ENCODE results near the gene INTS3. TPM values are rescaled to one million over a fixed set of nuclear protein-coding genes. Genes with fewer than 3 reads are reported as not detected.
"Not testable (repeated sequence)": the region's sequence is repeated elsewhere in the genome, so short reads cannot be mapped to it uniquely, and the experiment has no call there.

INTS3 gene
- total RNA-seq, 2 experiments from 2014 or later, result 39.3 to 40.4 TPM

DNA sequence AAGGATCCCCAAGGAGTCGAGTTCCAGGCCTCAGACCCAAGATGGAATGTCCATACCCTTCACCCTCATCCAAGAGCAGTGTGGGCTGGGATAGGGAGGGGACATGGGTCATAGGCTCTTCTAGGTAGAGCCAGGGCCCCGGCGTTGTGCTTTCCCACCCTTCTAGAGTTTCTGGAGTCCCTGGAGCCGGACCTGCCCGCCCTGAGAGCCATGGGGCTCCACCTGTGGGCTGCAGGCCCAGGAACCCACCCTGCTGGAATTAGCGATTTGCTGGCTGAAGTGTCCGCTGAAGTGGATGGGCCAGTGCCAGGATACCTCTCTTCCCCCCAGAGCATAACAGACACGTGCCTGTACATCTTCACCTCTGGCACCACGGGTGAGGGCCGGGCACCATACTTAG, 48.5 kb downstream of the INTS3 start:
- CTCF ChIA-PET, result interaction anchor here (1.3 to 1.7 kb wide), 3 partner anchors 21 to 210 kb away, joined by 3 to 6 read pairs (median 6); partner anchors contain the start of gene RAB13
- Mint-ChIP-seq H3K4me3 (peak overlapping the region; percentile 69), H3K4me1 (ENCODE audit: low read depth) (peaks cover 9% of the 10 kb centered on the region), H3K9me3 (no peaks in the 10 kb centered on the region), H3K27me3 (ENCODE audit: low read depth) (no peaks in the 10 kb centered on the region), H3K36me3 (ENCODE audit: low read depth) (peaks cover under 1% of the 10 kb centered on the region), H3K27ac (no peak overlapping the region)
- intact Hi-C loops (cut with micrococcal nuclease), result loop anchor here (1.0 to 10.0 kb wide), 2 partner anchors 99 to 422 kb away; partner anchors contain the start of gene S100A9
- DNase-seq, result no peak

GRCh38 chr1:153776845-153777370, 49.1 kb downstream of the INTS3 start:
- peaks cover 9% of the 10 kb centered on the region for H3K4me1 Mint-ChIP-seq (ENCODE audit: low read depth)
- H3K9me3 Mint-ChIP-seq, result no peaks in the 10 kb centered on the region
- H3K27ac Mint-ChIP-seq, result no peak overlapping the region
- intact Hi-C loops (cut with micrococcal nuclease), result loop anchor here (1.0 to 10.0 kb wide), 2 partner anchors 100 to 422 kb away; partner anchors contain the start of gene S100A9
- H3K36me3 Mint-ChIP-seq (ENCODE audit: low read depth), result no peaks in the 10 kb centered on the region
- no peak for DNase-seq
- no peaks in the 10 kb centered on the region for H3K27me3 Mint-ChIP-seq (ENCODE audit: low read depth)
- CTCF ChIA-PET, result interaction anchor here (1.5 kb wide), 1 partner anchor 210 kb away, joined by 6 read pairs; the partner anchor contains the start of gene RAB13
- peak overlapping the region; percentile 23 for H3K4me3 Mint-ChIP-seq

DNA sequence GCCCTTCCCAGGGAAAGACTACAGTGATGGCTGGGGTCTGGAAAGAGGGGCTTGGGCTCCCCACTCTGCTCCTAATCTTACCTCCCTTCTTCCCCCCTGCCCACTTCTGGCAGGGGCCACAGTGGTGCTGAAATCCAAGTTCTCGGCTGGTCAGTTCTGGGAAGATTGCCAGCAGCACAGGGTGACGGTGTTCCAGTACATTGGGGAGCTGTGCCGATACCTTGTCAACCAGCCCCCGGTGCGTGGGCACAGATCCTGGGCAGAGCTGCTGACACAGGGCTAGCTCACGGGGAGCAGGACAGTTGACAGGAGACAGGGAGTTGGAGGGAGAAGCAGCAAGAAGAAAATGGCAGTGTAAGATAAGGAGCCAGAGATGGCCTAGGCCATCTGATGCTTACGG, 49.8 kb downstream of the INTS3 start:
- intact Hi-C loops (cut with micrococcal nuclease), result loop anchor here (10.0 kb wide), 1 partner anchor 423 kb away; the partner anchor contains the start of gene S100A9
- DNase-seq, result no peak
- H3K36me3 Mint-ChIP-seq (ENCODE audit: low read depth), result no peaks in the 10 kb centered on the region
- no peaks in the 10 kb centered on the region for H3K9me3 Mint-ChIP-seq
- H3K27ac Mint-ChIP-seq, result no peak overlapping the region
- CTCF ChIA-PET, result no interaction called here
- H3K4me1 Mint-ChIP-seq (ENCODE audit: low read depth), result peaks cover 9% of the 10 kb centered on the region
- H3K4me3 Mint-ChIP-seq, result no peak overlapping the region
- no peaks in the 10 kb centered on the region for H3K27me3 Mint-ChIP-seq (ENCODE audit: low read depth)

DNA sequence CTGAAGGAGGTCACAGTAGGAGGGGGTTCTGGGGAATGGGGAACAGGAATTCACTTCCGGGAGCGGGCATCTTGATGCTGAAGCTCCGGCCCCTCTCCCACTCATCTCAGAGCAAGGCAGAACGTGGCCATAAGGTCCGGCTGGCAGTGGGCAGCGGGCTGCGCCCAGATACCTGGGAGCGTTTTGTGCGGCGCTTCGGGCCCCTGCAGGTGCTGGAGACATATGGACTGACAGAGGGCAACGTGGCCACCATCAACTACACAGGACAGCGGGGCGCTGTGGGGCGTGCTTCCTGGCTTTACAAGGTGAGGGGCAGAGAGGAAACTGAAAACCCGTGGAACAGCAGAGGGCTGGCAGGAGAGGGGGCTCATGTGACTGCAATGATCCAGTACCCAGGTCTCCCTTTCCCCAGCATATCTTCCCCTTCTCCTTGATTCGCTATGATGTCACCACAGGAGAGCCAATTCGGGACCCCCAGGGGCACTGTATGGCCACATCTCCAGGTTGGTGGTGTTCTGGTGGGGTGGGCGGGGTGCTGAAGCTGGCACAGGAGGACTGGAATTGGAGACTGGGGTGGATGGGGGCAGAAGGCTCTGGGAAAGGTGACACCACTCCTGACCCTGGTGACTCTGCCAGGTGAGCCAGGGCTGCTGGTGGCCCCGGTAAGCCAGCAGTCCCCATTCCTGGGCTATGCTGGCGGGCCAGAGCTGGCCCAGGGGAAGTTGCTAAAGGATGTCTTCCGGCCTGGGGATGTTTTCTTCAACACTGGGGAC, 50.4 kb downstream of the INTS3 start:
- H3K4me1 Mint-ChIP-seq (ENCODE audit: low read depth), result peaks cover 10% of the 10 kb centered on the region
- no peak overlapping the region for H3K27ac Mint-ChIP-seq
- no peaks in the 10 kb centered on the region for H3K9me3 Mint-ChIP-seq
- intact Hi-C loops (cut with micrococcal nuclease), result loop anchor here (10.0 kb wide), 1 partner anchor 423 kb away; the partner anchor contains the start of gene S100A9
- DNase-seq, result no peak
- no peaks in the 10 kb centered on the region for H3K27me3 Mint-ChIP-seq (ENCODE audit: low read depth)
- H3K4me3 Mint-ChIP-seq, result no peak overlapping the region
- CTCF ChIA-PET, result no interaction called here
- no peaks in the 10 kb centered on the region for H3K36me3 Mint-ChIP-seq (ENCODE audit: low read depth)

- intact Hi-C loops (cut with micrococcal nuclease), result loop anchor here (10.0 kb wide), 1 partner anchor 424 kb away; the partner anchor contains the start of gene S100A9
- no peaks in the 10 kb centered on the region for H3K36me3 Mint-ChIP-seq (ENCODE audit: low read depth)
- H3K27ac Mint-ChIP-seq, result no peak overlapping the region
- DNase-seq, result no peak
- no peaks in the 10 kb centered on the region for H3K9me3 Mint-ChIP-seq
- peaks cover 14% of the 10 kb centered on the region for H3K4me1 Mint-ChIP-seq (ENCODE audit: low read depth)
- no peak overlapping the region for H3K4me3 Mint-ChIP-seq
- CTCF ChIA-PET, result interaction anchor here (0.8 kb wide), 1 partner anchor 28 kb away, joined by 3 read pairs; no protein-coding TSS in a partner anchor
- H3K27me3 Mint-ChIP-seq (ENCODE audit: low read depth), result no peaks in the 10 kb centered on the region
Observed at GRCh38 chr1:153778824-153779519, 51.1 kb downstream of the INTS3 start.

GRCh38 chr1:153779781-153780541, 52.1 kb downstream of the INTS3 start:
- CTCF ChIA-PET, result interaction anchor here (0.8 kb wide), 1 partner anchor 29 kb away, joined by 3 read pairs; no protein-coding TSS in a partner anchor
- no peaks in the 10 kb centered on the region for H3K27me3 Mint-ChIP-seq (ENCODE audit: low read depth)
- intact Hi-C loops (cut with micrococcal nuclease), result loop anchor here (10.0 kb wide), 1 partner anchor 425 kb away; the partner anchor contains the start of gene S100A9
- H3K36me3 Mint-ChIP-seq (ENCODE audit: low read depth), result no peaks in the 10 kb centered on the region
- DNase-seq, result no peak
- H3K27ac Mint-ChIP-seq, result no peak overlapping the region
- no peak overlapping the region for H3K4me3 Mint-ChIP-seq
- H3K9me3 Mint-ChIP-seq, result no peaks in the 10 kb centered on the region
- H3K4me1 Mint-ChIP-seq (ENCODE audit: low read depth), result peaks cover 11% of the 10 kb centered on the region

DNA sequence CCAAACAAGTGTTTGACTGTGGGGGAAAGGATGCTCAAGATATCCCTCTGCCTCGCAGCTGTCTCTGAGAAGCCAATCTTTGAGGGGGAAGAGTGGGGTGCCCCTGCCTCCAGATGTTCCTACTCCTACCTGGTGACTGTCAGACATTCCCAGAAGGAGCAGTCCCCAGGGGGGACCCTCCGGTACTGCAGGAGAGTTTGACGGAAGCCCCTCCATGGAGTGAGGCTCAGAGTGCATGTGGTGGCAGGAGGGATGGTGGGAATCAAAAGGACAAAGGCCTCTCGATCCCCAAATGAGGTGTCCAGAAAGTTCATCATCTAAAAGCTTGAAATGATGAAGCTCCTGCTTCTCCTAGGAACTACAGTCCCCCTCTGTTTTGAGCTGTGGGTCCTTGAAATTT, 52.7 kb downstream of the INTS3 start:
- DNase-seq, result no peak
- no peaks in the 10 kb centered on the region for H3K36me3 Mint-ChIP-seq (ENCODE audit: low read depth)
- intact Hi-C loops (cut with micrococcal nuclease), result no loop called here
- CTCF ChIA-PET, result interaction anchor here (0.7 to 1.2 kb wide), 2 partner anchors 9 to 212 kb away, joined by 3 read pairs; no protein-coding TSS in a partner anchor
- peaks cover 11% of the 10 kb centered on the region for H3K4me1 Mint-ChIP-seq (ENCODE audit: low read depth)
- H3K27me3 Mint-ChIP-seq (ENCODE audit: low read depth), result no peaks in the 10 kb centered on the region
- no peaks in the 10 kb centered on the region for H3K9me3 Mint-ChIP-seq
- no peak overlapping the region for H3K27ac Mint-ChIP-seq
- no peak overlapping the region for H3K4me3 Mint-ChIP-seq

DNA sequence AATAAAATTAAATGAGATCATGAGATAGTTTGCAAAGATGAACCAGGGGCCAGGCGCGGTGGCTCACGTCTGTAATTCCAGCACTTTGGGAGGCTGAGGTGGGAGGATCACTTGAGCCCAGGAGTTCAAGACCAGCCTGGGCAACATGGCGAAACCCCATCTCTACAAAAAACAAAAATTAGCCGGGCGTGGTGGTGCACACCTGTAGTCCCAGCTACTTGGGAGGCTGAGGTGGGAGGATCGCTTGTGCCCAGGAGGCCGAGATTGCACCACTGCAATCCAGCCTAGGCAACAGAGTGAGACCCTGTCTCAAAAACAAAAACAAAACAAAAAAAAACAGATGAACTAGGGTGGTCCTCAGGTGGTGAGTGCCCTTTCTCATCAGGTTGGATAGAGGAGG, 54.8 kb downstream of the INTS3 start:
- DNase-seq; H3K4me1 Mint-ChIP-seq (ENCODE audit: low read depth); H3K27me3 Mint-ChIP-seq (ENCODE audit: low read depth); H3K36me3 Mint-ChIP-seq (ENCODE audit: low read depth); H3K9me3 Mint-ChIP-seq: not testable (repeated sequence)
- CTCF ChIA-PET, result interaction anchor here (0.7 kb wide), 1 partner anchor 204 kb away, joined by 3 read pairs; no protein-coding TSS in a partner anchor
- Mint-ChIP-seq H3K27ac (peak overlapping the region; percentile 92), H3K4me3 (peak overlapping the region; percentile 95)
- intact Hi-C loops (cut with micrococcal nuclease), result loop anchor here (1.0 to 2.0 kb wide), 8 partner anchors 7 to 438 kb away; partner anchors contain the start of genes CRTC2, JTB, SLC27A3 and UBAP2L

GRCh38 chr1:153783233-153784190, 55.7 kb downstream of the INTS3 start:
- Mint-ChIP-seq H3K36me3 (ENCODE audit: low read depth) (no peaks in the 10 kb centered on the region), H3K4me3 (peak overlapping the region; percentile 95), H3K4me1 (ENCODE audit: low read depth) (peaks cover 5% of the 10 kb centered on the region), H3K27me3 (ENCODE audit: low read depth) (no peaks in the 10 kb centered on the region), H3K27ac (peak overlapping the region; percentile 92), H3K9me3 (no peaks in the 10 kb centered on the region)
- intact Hi-C loops (cut with micrococcal nuclease), result loop anchor here (1.0 to 2.0 kb wide), 8 partner anchors 8 to 437 kb away; partner anchors contain the start of genes CRTC2, JTB, SLC27A3 and UBAP2L
- CTCF ChIA-PET, result interaction anchor here (0.6 to 1.4 kb wide), 5 partner anchors 13 to 206 kb away, joined by 3 to 5 read pairs (median 4); no protein-coding TSS in a partner anchor
- peak; percentile 93 for DNase-seq

- Mint-ChIP-seq H3K9me3 (no peaks in the 10 kb centered on the region), H3K27ac (no peak overlapping the region), H3K27me3 (ENCODE audit: low read depth) (peaks cover 2% of the 10 kb centered on the region), H3K4me1 (ENCODE audit: low read depth) (peaks cover 27% of the 10 kb centered on the region), H3K4me3 (no peak overlapping the region), H3K36me3 (ENCODE audit: low read depth) (no peaks in the 10 kb centered on the region)
- CTCF ChIA-PET, result no interaction called here
- DNase-seq, result no peak
- intact Hi-C loops (cut with micrococcal nuclease), result no loop called here
Observed at GRCh38 chr1:153786038-153786790, 58.4 kb downstream of the INTS3 start.

All from activated naive CD4-positive, alpha-beta T cell treated with anti-CD3 and anti-CD28 coated beads for 36 hours (primary cell).